ENCODE measurements around the gene MAPRE2.

GRCh38 chr18:35163014-35163539, 121.9 kb downstream of the MAPRE2 start:
- TF ChIP-seq, protein P1, sequence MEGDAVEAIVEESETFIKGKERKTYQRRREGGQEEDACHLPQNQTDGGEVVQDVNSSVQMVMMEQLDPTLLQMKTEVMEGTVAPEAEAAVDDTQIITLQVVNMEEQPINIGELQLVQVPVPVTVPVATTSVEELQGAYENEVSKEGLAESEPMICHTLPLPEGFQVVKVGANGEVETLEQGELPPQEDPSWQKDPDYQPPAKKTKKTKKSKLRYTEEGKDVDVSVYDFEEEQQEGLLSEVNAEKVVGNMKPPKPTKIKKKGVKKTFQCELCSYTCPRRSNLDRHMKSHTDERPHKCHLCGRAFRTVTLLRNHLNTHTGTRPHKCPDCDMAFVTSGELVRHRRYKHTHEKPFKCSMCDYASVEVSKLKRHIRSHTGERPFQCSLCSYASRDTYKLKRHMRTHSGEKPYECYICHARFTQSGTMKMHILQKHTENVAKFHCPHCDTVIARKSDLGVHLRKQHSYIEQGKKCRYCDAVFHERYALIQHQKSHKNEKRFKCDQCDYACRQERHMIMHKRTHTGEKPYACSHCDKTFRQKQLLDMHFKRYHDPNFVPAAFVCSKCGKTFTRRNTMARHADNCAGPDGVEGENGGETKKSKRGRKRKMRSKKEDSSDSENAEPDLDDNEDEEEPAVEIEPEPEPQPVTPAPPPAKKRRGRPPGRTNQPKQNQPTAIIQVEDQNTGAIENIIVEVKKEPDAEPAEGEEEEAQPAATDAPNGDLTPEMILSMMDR (IDR thresholded peaks at IDR 0.05; ENCODE audit: low read depth, low read length) = no peak
- no peak for TF ChIP-seq EZH2phosphoT487 (IDR thresholded peaks at IDR 0.05; ENCODE audit: low read depth)
